T-helper 2 cell (primary cell): ENCODE data around the gene STIM2.

Source experiments
- DNase-seq, 5 experiments: peaks; one replicate each; pipeline versions ENCODE4 v3.0.0 to v3.0.0-alpha.2; 2012 to 2022

Gene STIM2

DNA sequence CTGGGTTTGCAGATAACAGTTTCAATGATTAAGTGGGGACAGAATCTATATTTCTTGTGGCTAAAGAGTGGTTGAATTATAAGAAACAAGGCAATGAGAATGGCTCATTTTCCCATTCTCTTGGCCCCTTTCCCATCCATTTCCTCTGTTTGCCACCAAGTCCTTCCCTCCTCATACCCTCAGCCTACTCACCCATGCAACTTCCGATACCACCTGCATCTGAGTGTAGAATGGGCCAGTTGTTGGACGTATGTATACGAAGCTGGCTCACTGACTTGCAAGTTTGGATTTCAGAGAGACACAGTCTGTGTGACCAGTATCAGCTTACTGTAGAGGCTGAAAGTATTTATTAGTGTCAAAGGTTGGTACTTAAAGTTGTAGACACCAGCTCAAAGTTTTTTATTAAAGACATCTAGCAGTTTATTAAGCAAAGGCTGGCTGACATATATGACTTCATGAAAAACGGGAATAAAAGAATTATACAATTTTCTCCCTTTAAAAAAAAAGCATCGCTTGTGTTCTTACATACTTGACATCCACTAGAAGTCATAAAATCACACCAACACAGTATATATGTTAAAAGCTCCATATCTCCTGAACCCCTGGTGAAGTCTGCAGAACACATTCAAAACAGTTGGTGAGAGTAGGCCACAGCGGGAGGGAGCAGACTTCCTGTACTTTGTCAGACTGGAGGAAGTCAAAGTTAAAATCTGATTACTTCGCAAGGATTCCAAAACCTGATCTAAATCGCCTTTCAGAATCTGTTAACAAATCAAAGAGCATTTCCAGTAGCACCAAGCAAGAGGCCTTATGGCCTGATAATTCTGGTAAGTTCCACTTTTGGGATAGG lies 22.4 kb upstream of the STIM2 start:
- no peak for DNase-seq

DNA sequence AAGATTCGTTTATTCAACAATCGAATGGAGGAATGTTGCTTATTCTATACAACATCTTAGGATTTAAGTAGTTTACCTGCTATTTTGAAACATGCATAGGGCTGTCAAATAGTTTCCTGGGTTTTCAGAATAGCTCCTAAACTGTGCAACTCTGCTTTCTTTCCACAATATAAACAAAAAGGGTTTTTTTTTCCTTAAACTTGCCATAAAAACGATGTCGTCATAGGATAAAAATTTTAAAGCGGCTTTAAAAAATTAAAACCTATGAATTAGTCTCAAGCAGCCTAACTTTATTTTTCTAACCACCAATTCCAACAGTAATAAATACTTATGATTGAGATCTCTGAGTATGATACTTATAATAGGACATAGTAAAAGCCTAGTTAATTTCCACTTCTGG lies 21.6 kb upstream of the STIM2 start:
- no peak for DNase-seq

DNA sequence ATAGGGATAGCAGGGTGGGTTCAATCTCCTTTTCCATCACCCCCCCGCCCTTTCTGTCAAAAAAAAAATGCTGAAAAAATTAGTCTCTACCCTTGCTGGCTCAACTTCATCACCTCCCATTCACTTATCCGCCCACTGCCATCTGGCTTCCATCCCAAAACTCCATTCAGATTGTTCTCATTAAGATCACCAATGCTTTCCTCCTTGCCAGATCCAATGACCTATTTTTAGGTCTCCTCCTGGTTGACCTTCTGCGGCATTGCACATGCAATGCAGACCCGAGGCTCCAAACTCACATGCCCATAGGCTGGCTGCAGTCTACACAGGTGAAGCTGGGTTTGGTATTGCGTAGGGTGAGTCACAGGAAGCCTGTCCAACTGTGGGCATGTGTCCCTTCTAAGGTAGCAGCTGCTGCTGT lies 21.1 kb upstream of the STIM2 start:
- no peak for DNase-seq

DNA sequence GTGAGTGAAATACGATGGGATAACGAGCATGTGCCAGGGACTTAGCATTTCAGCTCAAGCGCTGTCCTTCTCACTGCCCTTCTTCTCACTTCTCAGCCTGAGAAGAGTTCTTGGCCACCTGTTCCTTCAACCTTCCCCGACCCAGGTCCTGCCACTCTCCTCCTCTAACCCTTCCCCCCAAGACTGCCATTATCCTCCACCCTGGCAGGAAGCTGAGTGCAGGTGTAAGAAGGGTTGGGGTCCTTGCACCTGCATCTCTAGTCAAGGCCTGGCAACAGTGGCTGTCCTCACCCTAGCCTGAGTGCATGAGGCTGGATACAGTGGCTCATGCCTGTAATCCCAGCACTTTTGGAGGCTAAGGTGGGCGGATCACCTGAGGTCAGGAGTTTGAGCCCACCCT lies 19.9 kb upstream of the STIM2 start:
- DNase-seq: no peak

DNA sequence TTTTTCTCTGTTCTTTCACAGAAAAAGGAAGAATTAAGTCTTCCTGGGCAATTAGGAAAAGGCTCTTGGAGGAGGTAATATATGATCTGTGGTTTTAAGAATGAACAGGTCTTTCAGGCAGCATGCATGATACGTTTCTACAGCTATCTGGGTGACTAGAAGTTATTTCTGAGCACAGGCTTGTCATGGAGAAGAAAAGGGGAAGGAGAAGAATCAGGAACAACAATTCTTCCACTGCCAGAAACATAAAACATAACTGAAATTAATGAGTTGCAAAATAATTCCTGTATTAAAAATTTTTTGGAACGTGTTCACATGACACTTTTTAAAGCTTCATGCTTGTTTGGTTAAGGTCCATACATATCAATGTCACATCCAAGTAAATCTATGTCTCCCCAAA lies 17.7 kb upstream of the STIM2 start:
- DNase-seq: no peak

DNA sequence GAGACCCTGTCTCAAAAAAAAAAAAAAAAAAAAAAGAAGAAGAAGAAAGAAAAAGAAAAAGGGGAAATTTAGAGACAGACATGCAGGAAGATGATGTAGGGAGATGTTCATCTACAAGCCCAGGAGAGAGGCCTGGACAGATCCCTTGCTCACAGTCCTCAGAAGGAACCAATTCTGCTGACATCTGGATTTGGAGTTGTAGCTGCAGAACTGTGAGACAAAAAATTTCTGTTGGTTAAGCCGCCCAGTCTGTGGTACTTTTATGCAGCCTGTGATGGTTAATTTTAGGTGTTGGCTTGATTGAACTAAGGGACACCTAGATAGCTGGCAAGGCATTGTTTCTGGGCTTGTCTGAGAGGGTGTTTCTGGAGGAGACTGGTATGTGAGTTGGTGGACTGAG lies 10.1 kb upstream of the STIM2 start:
- DNase-seq: no peak

DNA sequence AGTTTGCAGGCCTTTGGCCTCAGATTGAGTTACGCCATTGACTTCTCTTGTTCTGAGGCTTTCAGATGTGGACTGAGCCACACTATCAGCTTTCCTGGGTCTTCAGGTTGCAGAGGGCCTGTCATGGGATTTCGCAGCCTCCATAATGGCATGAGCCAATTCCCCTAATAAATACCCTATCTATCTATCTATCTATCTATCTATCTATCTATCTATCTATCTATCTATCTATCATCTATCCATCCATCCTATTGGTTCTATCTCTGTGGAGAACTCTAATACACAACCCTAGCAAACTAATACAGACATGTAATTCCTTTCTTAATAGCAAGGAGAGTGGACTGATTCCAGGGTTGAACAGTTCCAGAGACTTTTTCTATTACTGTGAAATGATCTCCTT lies 9.5 kb upstream of the STIM2 start:
- no peak for DNase-seq

DNA sequence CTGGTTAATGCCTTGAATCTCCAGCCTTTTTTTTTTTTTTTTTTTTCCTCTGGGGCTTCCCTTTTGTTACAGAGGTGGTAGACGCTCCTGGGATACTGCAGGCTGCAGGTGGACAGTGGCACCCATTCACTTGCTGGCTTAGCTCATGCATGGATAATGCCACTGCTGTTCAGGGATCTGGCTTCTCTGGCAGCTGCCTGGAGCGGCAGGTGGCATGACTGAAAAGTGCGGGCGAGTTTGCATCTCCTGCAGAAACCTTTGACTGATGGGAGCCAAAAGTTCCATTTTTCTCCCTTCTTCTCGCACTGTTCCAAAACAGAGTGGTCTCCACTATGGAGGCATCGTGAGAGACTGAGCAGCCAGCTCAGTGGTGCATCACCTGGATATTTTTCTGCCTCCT lies 5.9 kb upstream of the STIM2 start:
- DNase-seq: no peak

DNA sequence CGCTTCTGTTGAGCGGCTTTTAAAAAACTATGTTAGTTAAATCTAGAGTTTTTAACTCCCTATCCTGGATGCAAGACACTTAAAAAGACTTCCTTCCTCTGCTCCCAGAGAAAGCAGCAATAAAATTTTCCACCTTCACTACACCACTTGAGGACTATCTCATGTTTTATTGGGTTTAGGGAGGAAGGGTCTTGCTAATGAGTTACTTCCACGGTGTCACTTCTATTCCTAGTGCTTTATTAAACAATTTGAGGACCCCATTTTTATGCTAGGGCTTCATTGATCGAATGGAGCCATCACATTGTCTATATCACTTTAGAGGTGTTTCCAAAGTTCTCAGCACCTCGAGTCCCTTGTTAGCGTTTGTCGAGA lies 3.7 kb upstream of the STIM2 start:
- DNase-seq: no peak

DNA sequence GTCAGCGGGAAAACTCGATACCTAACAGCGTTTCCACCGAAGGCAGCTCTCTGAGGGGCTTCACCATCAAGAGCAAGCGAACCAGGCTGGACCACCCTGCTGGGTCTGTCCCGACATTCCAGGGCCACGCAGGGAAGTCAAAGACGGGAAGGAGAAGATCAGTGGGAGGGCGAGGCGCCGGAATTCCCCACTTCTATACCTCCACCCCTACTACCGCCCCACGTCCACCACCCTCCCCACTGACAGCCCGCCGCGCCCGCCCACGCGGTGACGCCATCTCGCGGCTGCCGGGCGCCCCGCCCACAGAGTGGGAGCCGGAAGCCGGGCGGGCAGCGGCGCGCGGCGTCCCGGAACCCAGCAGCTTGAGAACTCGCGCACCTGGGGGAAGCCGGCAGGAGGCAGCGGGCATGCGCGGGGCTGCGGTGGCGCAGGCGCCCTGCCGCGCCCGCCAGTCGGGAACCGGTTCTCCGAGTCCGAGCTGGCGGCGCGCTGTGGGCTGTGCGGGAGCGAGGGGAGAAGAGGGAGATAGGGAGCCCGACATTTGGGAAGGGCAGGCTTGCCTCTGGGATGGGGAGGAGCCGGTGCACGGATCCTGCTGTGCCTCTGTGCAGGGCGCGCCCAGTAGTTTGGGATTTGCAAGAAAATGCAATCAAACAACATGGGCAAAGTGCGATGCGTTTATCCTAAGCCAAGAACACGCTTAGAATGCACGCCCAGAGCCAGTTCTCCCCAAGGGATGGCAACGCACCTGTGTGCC lies 3.2 kb upstream of the STIM2 start:
- peak; percentile 85 to 96 (median 93) for DNase-seq

DNA sequence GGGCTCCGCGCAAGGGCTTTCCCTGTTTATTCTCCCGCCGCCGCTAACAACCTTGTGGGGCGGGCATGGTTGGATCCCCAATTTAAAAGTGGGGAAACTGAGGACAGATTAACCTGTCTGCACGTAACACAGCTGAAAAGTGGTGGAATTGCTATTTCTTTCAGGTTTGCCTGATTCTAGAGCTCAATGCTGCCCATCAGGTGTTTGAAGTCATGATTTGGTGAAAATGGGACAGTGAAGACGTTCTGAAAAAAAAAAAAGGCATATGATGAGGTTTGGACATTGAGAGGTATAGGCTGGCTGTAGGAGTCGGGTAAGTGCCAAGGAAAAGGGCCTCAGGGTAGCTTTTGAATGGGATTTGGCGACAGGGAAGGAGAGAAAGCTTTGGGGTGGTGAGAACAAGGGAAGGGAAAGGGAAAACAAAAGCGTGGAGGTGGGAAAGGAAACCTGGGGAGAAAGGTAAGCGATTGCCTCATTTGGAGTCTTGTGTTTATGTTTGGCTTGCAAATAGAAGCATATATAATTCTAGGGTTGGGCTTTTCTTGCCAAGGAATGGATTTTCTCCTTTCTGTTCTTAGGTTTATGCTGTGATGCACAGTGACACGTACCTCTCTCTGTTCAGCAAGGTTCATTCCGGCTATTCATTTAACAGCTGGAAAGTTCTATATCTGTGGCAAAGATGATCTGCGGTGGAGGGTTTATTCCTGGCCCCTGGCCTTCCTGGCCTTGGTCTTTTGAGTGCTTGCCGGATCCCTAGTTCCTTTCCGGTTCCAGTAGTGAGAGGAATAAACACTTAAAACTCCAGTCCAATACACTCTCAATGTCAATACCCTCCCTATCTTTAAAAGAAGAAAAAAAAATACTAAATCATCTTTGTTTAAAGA lies 2.4 kb upstream of the STIM2 start:
- no peak for DNase-seq

DNA sequence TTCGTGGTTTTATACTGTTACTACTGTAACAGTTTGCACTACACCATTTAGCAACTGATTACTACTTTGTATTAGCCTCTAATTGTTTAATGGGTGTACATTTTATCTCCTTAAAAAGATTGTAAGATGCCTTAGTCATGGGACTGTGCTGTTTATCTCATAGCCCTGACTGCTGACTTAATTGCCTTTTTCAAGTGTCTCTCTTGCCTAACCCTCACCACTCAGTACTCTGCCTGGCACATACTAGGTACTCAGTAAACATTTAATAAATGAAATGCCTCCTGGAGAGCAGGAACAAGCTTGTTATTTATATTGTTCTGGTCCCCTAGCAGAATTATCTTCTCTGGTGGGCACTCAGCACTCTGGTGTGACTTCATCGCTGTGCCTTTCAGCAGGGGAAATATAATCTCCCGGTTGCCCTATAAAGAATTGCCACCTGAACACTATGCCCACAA lies 1.7 kb upstream of the STIM2 start:
- DNase-seq: peak in 1 of 5 experiments; percentile 13

DNA sequence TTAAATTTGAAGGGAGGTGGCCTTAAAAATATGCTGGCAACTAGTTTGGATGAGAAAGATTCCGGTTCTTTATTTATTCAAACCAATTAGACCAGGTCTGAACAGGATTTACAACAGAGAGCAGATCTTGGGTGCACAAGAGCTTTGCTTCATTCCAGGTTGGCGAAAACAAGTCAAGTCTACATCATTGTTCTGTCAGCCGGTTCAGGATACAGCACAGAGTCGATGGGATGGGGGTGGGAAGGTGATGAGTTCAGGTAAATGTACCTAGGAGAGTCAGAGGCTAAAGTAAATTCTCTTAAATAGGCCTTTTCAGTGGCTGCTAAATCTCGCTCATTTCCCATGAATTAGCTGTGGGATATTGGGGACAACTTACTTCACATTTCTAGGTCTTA lies 882 bp upstream of the STIM2 start:
- DNase-seq: no peak

DNA sequence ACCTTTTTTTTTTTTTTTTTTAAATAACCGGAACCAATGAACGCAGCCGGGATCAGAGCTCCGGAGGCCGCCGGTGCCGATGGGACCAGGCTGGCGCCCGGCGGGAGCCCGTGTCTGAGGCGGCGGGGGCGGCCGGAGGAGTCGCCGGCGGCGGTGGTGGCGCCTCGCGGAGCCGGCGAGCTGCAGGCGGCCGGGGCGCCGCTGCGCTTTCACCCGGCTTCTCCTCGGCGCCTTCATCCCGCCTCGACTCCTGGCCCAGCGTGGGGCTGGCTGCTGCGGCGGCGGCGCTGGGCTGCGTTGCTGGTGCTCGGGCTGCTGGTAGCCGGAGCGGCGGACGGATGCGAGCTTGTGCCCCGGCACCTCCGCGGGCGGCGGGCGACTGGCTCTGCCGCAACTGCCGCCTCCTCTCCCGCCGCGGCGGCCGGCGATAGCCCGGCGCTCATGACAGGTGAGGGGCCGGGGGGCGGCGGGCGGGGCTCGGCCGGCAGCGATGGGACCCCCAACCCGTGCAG lies 337 bp downstream of the STIM2 start:
- DNase-seq: peak in 4 of 5 experiments; percentile 14 to 84 (median 52)

DNA sequence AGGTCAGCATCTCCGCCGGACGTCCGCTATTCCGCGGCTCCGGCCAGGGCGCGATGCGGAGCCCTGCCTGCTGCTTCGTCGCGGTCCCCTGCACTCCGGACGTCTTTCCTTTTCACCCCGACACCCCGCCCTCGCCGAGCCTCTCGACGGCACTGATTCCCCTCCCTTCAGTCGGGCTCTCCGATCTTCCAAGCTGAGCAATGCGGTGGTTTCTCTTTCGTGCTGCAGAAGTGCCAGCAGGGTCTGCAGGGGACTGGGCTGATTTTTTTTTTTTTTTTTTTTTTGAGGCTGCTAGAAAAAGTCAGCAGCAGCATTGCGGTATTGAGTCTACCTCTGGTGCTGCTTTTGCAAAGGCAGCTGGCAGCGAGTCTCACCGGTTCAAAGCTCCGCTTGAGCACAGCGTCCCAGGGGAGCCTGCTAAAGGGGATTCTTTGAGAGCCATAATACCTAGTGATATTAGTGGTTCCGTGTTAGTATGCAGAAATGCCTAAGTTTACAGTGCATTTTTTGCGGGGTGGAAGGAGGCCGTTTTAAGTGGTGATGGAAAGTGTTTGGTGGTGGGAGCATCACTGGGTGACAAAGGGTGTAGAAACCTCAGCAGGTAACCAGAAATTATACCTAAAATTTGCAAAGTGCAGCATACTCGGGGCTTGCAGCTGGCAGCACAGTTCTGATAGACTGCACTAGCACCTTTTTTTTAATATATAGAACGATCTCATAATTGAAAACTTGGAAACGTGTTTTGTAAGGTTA lies 969 bp downstream of the STIM2 start:
- DNase-seq: peak; percentile 41 to 89 (median 64)

DNA sequence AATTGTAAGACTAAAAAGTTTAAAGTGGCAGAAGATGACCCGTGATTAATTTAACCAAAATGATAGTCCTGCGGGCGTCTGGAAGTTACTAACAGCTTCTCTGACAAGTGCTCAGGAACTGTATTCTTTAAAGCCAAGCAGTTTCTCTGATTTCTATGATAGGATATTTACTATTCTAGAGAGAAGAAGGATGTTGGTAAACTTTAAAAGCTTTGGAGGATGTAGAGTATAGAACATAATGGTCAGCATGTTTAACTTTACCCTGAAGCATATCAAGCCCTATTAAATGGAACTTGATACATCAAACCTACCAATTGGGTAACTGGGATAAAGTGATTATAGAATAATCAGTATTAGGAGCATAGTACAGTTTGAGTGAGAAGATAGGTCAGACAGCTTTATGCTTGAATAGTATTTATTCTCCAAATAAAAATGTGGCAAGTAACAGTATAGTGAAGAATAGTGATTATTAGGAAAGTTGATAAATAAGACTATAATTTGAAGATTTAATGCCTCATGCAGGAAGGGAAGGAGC lies 1.8 kb downstream of the STIM2 start:
- no peak for DNase-seq

DNA sequence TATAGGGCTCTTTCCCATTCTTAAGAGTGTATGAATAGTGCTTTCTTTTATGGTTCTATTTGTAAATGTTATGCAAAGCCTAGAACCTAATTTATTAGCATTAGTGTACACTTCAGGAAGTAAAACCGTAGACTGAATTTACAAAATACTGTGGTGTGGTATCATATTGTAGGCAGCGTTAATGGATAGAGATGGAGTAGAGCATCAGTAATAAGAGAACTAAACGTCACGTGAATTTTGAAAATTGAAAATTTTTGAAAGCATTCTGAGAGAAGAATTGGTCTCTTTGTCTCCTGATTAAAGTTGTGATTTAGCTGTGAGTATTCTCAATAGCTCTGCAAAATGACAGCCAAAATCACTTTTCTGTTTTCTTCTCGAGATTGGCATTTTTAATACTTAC lies 2.9 kb downstream of the STIM2 start:
- DNase-seq: no peak

DNA sequence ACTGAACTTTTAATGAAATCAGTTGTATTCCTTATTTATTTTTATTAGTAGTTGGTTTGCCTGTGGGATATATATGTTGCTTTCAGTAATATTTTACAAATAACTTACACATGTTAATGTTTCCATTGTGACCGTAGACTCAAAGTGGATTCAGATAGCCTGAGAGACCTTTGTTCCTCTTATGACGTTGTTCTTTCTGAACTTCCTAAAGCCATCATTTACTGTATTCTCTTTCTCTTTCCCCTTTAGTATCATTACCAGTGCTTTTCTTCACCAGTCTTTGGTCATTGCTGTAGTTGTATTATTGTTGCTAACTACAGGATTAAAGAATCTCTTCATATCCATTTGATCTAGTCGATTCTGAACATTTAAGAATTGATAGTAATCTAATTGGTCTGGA lies 4.3 kb downstream of the STIM2 start:
- DNase-seq: no peak

DNA sequence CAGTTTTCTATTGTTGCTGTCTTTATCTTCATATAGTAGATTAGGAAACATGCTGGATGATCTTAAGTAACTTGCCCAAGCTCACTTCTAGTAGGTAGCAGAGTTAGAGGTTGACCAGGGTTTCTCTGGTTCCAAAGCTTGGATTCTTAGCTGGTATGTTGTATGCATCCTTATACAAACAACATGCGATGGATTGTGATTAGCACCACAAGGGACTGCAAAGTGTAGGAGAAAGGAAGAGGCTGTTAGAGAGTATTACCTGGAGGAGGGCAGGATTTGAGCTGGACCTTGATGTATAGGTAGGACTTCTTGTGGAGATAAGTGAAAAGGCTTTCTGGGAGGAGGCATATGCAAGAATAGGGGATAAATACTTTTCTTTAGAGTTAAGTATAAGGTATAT lies 5.6 kb downstream of the STIM2 start:
- DNase-seq: no peak

DNA sequence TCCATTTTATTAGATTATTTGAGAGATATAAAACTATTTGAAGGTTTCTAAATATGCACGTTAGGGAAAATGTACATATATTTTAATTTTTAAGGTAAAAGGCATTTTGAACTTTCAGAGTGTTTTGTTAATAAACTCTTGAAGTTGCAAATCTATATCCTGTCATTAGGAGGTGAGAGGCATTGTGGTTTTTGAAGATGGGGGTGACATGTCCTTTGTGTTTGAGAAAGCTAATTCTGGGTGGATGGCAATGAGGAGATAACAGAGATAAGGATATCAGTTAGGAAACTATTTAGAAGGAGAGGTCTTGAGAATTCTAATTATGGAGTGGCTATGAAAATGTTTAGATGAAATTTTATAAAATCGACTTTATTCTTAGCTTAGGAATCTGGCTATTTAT lies 6.1 kb downstream of the STIM2 start:
- DNase-seq: peak in 2 of 5 experiments; percentile 32 to 38

DNA sequence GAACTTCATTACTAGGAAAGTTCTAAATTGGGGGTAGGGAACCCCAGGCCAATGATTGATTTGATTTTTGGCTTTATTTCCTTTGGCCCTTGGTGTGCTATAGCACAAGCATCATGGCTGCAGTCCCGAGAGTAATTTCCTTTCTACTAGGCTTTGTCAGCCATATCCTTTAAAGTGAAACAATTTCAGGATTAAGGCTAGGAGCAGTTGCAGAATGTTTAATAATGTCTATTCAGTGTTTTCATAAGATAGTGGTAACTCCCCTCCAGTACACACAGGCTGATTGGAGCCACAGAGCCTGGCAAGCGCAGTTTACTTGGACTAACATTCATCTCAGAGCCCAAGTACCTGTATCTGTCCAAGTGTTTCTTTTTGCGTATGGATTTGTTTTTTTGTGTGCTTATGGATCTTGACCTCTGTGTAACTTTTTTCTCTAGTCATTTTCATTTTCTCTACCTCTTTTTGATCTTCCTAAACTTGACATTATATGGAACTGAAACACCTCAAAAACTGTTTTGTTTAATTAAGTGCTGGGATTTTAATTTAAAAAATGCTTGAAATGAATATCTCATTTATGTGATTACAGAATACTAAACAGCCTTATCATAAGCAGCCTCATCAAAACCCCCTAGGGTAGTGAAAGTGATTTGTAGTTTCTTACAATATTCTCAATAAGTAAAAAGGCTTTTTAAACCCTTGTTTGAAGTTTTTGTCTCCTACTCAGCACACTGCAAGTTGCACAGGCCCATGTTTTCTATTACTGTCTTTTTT lies 7.5 kb downstream of the STIM2 start:
- DNase-seq: no peak
